Measurements from ENCODE around the gene MYO1B.

MYO1B gene

DNA sequence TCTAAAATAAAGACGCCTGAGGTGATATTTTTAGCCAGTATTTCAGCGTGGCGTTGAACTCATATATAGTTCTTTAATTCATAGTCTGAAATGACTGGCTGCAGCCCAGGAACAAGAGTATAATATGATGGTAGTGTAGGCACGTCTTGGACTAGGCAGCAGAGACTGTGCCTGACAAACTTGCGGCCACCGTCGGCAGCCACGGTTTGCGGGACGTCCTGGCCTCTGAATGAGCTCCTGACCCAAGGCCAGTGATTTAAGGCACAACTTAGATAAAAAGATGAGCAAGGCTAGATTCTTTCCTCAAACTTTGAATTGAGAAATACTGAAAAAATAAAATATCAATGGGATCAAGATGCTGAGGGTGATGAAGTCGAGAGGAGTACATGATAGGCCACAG, 40.0 kb downstream of the MYO1B start:
- Histone ChIP-seq H3K9ac (ENCODE audit: low read length) (no peak overlapping the region), H2AFZ (ENCODE audit: low read length) (no peak overlapping the region), H3K27me3 (ENCODE audit: insufficient read depth, low read length) (no peaks in the 10 kb centered on the region), H3K9me2 (ENCODE audit: low read depth, low read length) (no peaks in the 10 kb centered on the region), H3K79me2 (ENCODE audit: insufficient read depth, low read length) (no peaks in the 10 kb centered on the region), H3K4me1 (ENCODE audit: insufficient read depth, low read length, severe bottlenecking) (no peaks in the 10 kb centered on the region), H3K4me3 (ENCODE audit: low read depth, low read length, poor library complexity, severe bottlenecking) (no peak overlapping the region), H3K9me3 (ENCODE audit: low read length) (no peaks in the 10 kb centered on the region), H3F3A (ENCODE audit: insufficient read depth, low read length) (no peaks in the 10 kb centered on the region), H3K36me3 (ENCODE audit: insufficient read depth, low read length) (no peaks in the 10 kb centered on the region), H3K4me2 (ENCODE audit: low read length) (no peak overlapping the region), H4K20me1 (ENCODE audit: insufficient read depth, low read length) (no peaks in the 10 kb centered on the region), H3K27ac (ENCODE audit: low read depth, low read length, poor library complexity, severe bottlenecking) (no peak overlapping the region)
- TF ChIP-seq EZH2 (IDR thresholded peaks at IDR 0.05; ENCODE audit: borderline replicate concordance, low read length), result no peak
- TF ChIP-seq, protein P1, sequence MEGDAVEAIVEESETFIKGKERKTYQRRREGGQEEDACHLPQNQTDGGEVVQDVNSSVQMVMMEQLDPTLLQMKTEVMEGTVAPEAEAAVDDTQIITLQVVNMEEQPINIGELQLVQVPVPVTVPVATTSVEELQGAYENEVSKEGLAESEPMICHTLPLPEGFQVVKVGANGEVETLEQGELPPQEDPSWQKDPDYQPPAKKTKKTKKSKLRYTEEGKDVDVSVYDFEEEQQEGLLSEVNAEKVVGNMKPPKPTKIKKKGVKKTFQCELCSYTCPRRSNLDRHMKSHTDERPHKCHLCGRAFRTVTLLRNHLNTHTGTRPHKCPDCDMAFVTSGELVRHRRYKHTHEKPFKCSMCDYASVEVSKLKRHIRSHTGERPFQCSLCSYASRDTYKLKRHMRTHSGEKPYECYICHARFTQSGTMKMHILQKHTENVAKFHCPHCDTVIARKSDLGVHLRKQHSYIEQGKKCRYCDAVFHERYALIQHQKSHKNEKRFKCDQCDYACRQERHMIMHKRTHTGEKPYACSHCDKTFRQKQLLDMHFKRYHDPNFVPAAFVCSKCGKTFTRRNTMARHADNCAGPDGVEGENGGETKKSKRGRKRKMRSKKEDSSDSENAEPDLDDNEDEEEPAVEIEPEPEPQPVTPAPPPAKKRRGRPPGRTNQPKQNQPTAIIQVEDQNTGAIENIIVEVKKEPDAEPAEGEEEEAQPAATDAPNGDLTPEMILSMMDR (IDR thresholded peaks at IDR 0.05; ENCODE audit: low read length), result no peak

DNA sequence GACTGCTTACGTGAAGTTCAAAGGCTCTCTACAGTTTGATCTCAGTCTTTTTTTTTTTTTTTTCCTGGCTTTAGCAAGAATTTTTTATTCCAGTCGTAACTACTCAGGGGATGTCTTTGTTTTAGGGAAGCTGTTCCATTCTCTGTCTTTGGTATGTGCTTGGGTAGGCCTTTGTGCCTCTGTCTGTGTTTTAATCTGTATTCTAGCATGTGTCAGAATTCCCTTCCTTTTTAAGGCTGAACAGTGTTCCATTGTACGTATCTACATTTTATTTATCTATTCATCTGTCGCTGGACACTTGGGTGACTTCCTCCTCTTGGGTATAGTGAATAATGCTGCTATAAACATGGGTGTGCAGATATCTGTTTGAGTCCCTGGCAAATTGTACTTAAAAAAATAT, 42.6 kb downstream of the MYO1B start:
- no peak overlapping the region for H3K4me2 ChIP-seq (ENCODE audit: low read length)
- no peak overlapping the region for H3K4me3 ChIP-seq (ENCODE audit: low read depth, low read length, poor library complexity, severe bottlenecking)
- no peaks in the 10 kb centered on the region for H3F3A ChIP-seq (ENCODE audit: insufficient read depth, low read length)
- H3K9ac ChIP-seq (ENCODE audit: low read length), result no peak overlapping the region
- H3K9me2 ChIP-seq (ENCODE audit: low read depth, low read length), result no peaks in the 10 kb centered on the region
- no peaks in the 10 kb centered on the region for H3K27me3 ChIP-seq (ENCODE audit: insufficient read depth, low read length)
- no peaks in the 10 kb centered on the region for H3K36me3 ChIP-seq (ENCODE audit: insufficient read depth, low read length)
- H3K79me2 ChIP-seq (ENCODE audit: insufficient read depth, low read length), result no peaks in the 10 kb centered on the region
- TF ChIP-seq, protein P1 (IDR thresholded peaks at IDR 0.05; ENCODE audit: low read length), result no peak
- TF ChIP-seq EZH2 (IDR thresholded peaks at IDR 0.05; ENCODE audit: borderline replicate concordance, low read length), result no peak
- H2AFZ ChIP-seq (ENCODE audit: low read length), result no peak overlapping the region
- no peaks in the 10 kb centered on the region for H4K20me1 ChIP-seq (ENCODE audit: insufficient read depth, low read length)
- H3K4me1 ChIP-seq (ENCODE audit: insufficient read depth, low read length, severe bottlenecking), result no peaks in the 10 kb centered on the region
- H3K27ac ChIP-seq (ENCODE audit: low read depth, low read length, poor library complexity, severe bottlenecking), result no peak overlapping the region
- H3K9me3 ChIP-seq (ENCODE audit: low read length), result no peaks in the 10 kb centered on the region

DNA sequence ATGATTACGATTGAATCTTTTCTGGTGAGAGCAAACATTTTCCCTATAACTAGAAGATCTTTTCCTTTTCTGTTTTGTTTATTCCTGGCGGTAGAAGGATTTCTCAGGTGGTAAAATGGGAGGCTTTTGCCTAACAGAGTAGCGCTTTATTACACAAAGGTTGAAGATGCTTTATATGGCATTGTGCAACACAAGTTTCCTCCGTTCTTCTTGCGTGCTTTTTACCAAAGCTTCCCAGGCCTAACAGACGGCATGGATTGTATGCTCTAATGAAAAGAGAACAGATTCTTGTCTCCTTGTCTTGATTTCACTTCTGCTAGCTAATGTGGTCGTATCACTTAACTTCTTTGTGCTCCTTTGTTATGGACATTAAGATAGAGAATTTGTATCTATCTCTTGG, 43.8 kb downstream of the MYO1B start:
- H3K27ac ChIP-seq (ENCODE audit: low read depth, low read length, poor library complexity, severe bottlenecking), result no peak overlapping the region
- H3K36me3 ChIP-seq (ENCODE audit: insufficient read depth, low read length), result no peaks in the 10 kb centered on the region
- no peaks in the 10 kb centered on the region for H4K20me1 ChIP-seq (ENCODE audit: insufficient read depth, low read length)
- no peak overlapping the region for H3K9ac ChIP-seq (ENCODE audit: low read length)
- H3K79me2 ChIP-seq (ENCODE audit: insufficient read depth, low read length), result no peaks in the 10 kb centered on the region
- no peaks in the 10 kb centered on the region for H3K9me3 ChIP-seq (ENCODE audit: low read length)
- H3K4me3 ChIP-seq (ENCODE audit: low read depth, low read length, poor library complexity, severe bottlenecking), result no peak overlapping the region
- H3K4me1 ChIP-seq (ENCODE audit: insufficient read depth, low read length, severe bottlenecking), result no peaks in the 10 kb centered on the region
- TF ChIP-seq EZH2 (IDR thresholded peaks at IDR 0.05; ENCODE audit: borderline replicate concordance, low read length), result no peak
- TF ChIP-seq, protein P1 (IDR thresholded peaks at IDR 0.05; ENCODE audit: low read length), result no peak
- no peaks in the 10 kb centered on the region for H3K27me3 ChIP-seq (ENCODE audit: insufficient read depth, low read length)
- H3K4me2 ChIP-seq (ENCODE audit: low read length), result no peak overlapping the region
- H3K9me2 ChIP-seq (ENCODE audit: low read depth, low read length), result no peaks in the 10 kb centered on the region
- H2AFZ ChIP-seq (ENCODE audit: low read length), result no peak overlapping the region
- H3F3A ChIP-seq (ENCODE audit: insufficient read depth, low read length), result no peaks in the 10 kb centered on the region
